ENCODE measurements around the gene RMND1.

DNA sequence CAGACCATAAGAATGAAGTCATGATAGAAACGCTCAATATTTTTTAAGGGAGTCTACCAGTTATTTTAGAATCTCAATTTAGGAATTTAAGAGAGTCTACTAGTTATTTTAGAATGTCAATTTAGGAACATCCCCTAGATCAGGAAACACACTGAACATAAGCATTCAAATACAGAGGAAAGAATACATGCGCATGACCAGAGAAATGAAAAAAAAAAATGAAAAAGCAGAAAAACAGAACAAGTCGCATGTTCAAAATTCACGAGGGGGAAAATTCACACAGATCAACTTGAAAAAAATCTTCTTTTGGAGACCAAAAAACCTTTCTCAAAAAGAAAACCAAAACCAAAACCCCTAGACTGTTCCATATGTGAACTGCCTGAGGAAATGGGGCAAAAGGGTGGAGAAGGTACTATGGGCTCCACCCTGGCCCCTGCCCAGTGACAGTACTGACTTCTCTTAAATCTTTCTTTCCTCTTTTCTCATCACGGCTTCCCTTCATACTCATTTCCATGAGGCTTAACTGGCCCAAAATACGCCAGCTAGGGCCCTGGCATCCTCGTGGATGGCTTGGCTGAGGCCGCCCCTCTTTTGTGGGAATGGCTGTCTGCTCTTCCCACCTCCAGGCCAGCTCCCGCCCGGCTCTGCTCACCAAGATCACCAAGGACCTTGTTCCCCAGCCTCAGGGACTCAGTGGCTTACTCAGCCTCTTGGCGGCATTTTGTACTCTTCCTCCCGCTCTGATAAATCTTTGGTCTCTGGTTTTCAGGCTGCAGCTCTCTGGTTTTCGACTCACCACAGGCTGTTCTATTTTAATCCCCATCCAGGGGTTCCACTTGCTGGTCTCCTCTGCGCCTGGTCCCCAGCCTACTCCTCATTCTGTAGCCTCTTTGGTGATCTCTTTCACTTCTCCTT lies 71.7 kb downstream of the RMND1 start:
- TF ChIP-seq POLR2A (IDR thresholded peaks at IDR 0.05; ENCODE audit: low read depth, low read length) (no peak), POLR2AphosphoS5 (IDR thresholded peaks at IDR 0.05; ENCODE audit: low read depth, low read length) (no peak), TAF1 (IDR thresholded peaks at IDR 0.05; ENCODE audit: low read depth, low read length) (peak; percentile 22; the same call in 1 of the 2 replicates)

All from GM12891 (cell line).